SH-SY5Y (cell line): Measurements from ENCODE around the gene EVI5L.

Experiments
- GATA2 ChIP-seq: IDR thresholded peaks from 2 replicates; pipeline ENCODE4 v1.6.1; 2011; ENCODE audit warnings: mild to moderate bottlenecking, low read depth, low read length
- GATA3 ChIP-seq: IDR thresholded peaks from 2 replicates; pipeline ENCODE4 v1.6.1; 2011; ENCODE audit warnings: low read depth, mild to moderate bottlenecking, low read length, moderate library complexity

Gene EVI5L

GRCh38 chr19:7859831-7860713, 30.1 kb downstream of the EVI5L start:
- TF ChIP-seq GATA3 (no peak), GATA2 (no peak)

- TF ChIP-seq GATA2 (no peak), GATA3 (no peak)
Measured at GRCh38 chr19:7860714-7861618, 30.9 kb downstream of the EVI5L start.

- TF ChIP-seq GATA3 (no peak), GATA2 (no peak)
Measured at GRCh38 chr19:7861619-7862412, 31.8 kb downstream of the EVI5L start.

- no peak for TF ChIP-seq GATA3
- TF ChIP-seq GATA2: no peak
Measured at GRCh38 chr19:7862413-7862951, 32.5 kb downstream of the EVI5L start.

DNA sequence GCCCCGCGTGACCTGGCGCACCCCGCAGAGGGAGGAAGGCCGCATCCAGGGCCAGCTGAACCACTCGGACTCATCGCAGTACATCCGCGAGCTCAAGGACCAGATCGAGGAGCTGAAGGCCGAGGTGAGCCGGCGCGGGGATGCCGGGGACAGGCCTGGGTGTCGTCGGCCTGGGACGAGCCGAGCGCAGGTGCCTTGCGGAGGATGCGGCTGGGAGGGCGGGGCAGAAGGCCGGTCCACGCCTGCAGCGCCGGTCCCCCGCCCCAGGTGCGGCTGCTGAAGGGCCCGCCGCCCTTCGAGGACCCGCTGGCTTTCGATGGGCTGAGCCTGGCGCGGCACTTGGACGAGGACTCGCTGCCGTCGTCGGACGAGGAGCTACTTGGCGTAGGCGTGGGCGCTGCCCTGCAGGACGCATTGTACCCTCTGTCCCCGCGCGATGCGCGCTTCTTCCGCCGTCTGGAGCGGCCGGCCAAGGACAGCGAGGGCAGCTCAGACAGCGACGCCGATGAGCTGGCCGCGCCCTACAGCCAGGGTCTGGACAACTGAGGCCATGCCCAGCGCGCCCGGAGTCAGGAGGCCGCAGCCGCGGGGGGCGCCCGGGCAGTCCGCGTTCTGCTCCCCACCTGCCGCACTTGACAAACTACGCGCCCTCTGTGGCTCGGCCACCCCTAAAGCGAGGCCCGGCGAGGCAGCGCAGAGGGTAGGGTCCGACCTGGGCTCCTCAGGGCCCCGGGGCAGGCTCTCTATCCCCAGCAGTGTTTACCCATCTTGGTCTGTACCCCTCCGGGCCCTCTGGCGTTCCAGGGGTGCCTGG, 33.3 kb downstream of the EVI5L start:
- TF ChIP-seq GATA2: no peak
- TF ChIP-seq GATA3: no peak

DNA sequence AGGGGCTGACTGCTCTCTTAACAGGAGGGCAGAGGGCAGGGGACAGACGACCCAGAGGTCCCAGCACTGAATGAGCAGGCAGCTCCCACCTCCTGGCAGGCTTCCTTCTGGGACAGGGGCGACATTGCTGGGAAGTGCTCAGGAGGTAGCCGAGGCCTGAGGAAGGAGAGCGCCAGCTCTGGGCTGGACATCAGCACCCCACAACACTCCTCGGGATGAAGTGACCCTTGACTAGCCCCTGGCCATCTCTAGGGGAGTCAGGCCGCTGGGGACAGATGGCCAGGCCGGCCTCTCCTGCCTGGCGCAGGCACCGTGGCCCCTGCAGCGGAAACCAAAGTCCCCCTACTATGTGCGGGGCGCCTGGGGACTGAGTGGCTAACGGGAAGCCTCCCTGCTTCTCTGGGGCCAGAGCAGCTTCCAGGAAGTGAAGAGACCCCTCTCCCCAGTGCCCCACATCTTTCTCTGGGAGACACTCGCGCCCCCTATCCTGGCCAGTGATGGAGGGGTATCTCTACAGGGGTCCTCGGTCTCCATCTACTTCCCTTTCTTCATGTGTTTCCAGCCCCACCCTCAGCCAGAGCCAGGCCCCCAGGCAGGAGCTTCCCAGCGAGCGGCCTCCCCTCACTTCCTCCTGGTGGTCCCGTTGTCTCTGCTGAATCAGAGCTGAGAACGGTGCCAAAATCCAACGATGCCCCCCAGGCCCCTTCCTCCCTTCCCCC, 34.1 kb downstream of the EVI5L start:
- TF ChIP-seq GATA2: no peak
- TF ChIP-seq GATA3: no peak

- no peak for TF ChIP-seq GATA3
- no peak for TF ChIP-seq GATA2
Measured at GRCh38 chr19:7864690-7865074, 34.7 kb downstream of the EVI5L start.

- TF ChIP-seq GATA3 (no peak), GATA2 (no peak)
Measured at GRCh38 chr19:7865262-7865911, 35.4 kb downstream of the EVI5L start.

- no peak for TF ChIP-seq GATA2
- TF ChIP-seq GATA3: no peak
Measured at GRCh38 chr19:7866399-7867091, 36.5 kb downstream of the EVI5L start.

DNA sequence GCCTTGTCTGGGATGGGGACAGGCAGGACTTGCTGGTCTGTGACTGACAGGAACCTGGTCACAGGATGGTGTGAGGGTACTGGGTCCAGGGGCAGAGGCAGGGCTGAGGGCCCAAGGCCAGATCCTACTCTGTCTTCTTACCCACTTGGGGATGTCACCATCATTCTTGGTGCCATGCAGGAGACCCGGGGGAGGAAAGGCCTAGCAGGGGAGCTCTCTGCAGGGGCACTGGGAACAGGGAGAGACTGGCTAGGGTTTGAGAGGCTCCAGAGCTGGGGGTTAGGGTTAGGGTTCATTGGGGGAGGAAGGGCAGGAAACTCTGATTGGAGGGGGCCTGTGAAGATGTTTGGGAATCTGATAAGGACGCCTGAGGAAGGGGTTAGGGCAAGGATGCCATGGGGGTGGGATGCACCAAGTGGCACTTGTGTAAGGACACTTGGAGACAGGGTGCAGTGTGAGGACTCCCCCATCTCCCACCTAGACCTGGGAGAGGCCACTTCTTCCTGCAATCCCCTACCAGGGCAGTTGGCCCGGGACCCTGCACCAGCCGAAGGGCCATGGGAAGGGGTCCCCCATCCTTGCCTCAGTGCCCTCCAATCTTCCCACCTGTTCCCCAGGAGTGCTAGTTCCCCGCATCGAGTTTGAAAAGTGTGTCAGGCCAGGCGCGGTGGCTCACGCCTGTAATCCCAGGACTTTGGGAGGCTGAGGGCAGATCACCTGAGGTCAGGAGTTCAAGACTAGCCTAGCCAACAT, 37.2 kb downstream of the EVI5L start:
- TF ChIP-seq GATA3 (no peak), GATA2 (no peak)

DNA sequence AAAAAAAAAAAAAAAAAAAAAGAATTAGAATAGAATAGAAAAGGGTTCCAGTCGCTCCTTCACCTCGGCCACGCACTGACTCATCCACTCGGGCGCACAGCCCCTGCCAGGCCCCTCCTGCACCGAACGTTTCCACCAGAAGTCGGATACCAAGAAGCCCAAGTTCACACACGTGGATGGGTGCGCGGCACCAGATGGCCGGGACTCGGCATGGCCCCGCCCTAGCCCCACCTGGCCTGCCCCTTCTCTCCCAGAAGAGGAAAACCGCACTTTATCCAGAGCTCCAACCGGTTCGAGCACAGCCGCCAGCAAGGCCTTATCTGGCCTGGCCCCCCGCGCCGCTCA, 38.3 kb downstream of the EVI5L start:
- TF ChIP-seq GATA2: no peak
- TF ChIP-seq GATA3: no peak
